Islet precursor cell (in vitro differentiated cells): ENCODE results near the gene TAS2R40.
"Not testable (repeated sequence)": the region's sequence is repeated elsewhere in the genome, so short reads cannot be mapped to it uniquely, and the experiment has no call there.

ENCODE experiments used
- DNase-seq: peaks from one replicate; pipeline ENCODE4 v3.0.0-alpha.2; 2018

The TAS2R40 gene

GRCh38 chr7:143221737-143222136, at the start of gene TAS2R40:
TAS2R40 (plus strand) TSS chr7:143222037; CDS start chr7:143222079, 42 bp downstream.
- no peak for DNase-seq

- no peak for DNase-seq
Measured at GRCh38 chr7:143172354-143172753, 49.5 kb upstream of the TAS2R40 start.

- DNase-seq: no peak
Measured at GRCh38 chr7:143176128-143176527, 45.7 kb upstream of the TAS2R40 start.

- DNase-seq: no peak
Measured at GRCh38 chr7:143177374-143178119, 44.3 kb upstream of the TAS2R40 start.

- not testable (repeated sequence) for DNase-seq
Measured at GRCh38 chr7:143180771-143181170, 41.1 kb upstream of the TAS2R40 start.

GRCh38 chr7:143181349-143181748, 40.5 kb upstream of the TAS2R40 start:
- no peak for DNase-seq

GRCh38 chr7:143183024-143183423, 38.8 kb upstream of the TAS2R40 start, which contains the start of gene TAS2R39:
TAS2R39 (plus strand) TSS chr7:143183419; CDS start chr7:143183419, 0 bp downstream.
- no peak for DNase-seq

DNA sequence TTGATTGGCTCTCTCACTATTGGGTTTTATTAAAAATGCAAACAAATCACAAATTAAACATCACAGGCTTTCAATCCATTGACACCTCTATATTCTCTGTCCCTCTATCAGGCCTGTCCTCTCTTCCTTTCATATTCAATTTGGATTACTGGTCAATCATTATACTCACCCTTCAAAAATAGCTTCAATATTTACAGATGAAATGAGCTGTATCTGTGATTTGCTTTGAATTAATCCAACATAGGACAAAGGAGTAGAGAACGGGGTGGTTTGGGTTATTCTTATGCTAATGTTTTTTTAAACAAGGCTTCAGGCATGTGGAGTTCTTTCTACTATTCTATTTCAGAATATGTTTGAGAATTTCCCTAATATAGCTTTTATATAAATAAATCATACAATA, 36.3 kb upstream of the TAS2R40 start:
- DNase-seq: no peak

- DNase-seq: no peak
Measured at GRCh38 chr7:143188994-143189393, 32.8 kb upstream of the TAS2R40 start.

GRCh38 chr7:143193880-143194279, 28.0 kb upstream of the TAS2R40 start:
- DNase-seq: no peak

DNA sequence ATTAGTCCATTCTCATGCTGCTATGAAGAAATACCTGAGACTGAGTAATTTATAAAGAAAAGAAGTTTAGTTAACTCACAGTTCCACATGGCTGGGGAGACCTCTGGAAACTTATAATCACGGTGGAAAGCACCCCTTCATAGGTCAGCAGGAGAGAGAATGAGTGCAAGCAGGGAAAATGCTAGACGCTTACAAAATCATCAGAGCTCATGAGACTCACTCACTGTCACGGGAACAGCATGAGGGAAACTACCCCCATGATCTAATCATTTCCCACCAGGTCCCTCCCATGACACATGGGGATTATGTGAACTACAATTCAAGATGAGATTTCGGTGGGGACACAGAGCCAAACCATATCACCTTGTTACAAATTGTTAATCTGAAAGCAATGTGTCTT, 22.8 kb upstream of the TAS2R40 start:
- no peak for DNase-seq

DNA sequence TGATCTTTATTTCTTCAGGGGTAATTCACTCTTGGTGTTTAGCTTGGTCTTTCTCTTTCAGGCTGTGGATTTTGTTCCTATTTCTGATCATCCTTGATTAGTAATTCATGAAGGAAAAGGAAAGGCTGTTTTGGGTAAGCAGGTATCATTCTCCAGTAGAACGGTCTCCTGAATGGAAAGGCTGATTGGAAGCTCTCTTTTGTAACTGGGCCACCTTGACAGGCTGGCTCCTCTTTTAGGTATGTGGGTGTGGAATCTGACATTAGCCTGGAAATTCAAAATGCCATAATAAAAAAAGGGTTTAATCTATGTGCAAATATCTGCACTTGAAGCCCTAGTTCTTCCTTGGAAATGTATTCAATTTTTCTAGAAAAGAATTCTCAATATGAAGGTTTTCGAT, 19.7 kb upstream of the TAS2R40 start:
- no peak for DNase-seq

DNA sequence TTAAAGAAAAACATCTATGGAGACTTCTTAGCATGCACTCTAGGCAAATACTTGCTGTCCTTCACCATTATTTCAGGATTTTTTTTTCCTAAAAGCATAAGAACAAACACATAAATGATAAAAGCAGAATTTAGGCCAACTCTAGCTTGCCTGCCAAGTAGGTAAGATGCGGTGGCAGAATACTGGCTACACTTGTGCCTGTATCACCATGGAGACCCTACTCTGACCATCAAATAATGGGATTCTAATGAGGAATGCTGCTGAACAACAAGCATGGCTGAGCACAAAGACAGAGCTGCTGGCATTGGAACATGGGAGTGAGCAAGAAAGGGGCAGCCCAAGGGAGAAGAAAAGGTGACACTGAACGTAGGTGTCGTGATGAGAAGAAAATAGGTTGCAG, 18.5 kb upstream of the TAS2R40 start:
- DNase-seq: no peak

- no peak for DNase-seq
Measured at GRCh38 chr7:143205560-143206293, 16.1 kb upstream of the TAS2R40 start.

DNA sequence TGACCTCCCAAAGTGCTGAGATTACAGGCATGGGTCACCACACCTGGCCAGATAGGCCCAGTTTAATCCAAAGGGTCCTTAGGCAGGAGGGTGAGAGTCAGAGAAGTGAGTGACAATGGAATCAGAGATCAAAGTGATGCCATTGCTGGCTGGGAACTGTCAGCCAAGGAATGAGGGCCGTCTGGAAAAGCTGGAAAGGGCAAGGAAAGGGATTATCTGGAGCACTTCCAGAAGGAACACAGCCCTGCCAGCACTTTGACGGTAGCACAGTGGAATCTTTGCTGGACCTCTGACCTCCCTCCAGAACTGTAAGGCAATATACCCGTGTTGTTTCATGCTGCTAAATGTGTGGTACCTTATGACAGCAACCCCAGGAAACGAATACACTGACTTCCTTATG, 11.3 kb upstream of the TAS2R40 start:
- DNase-seq: peak; percentile 80

- DNase-seq: not testable (repeated sequence)
Measured at GRCh38 chr7:143213478-143213877, 8.4 kb upstream of the TAS2R40 start.

DNA sequence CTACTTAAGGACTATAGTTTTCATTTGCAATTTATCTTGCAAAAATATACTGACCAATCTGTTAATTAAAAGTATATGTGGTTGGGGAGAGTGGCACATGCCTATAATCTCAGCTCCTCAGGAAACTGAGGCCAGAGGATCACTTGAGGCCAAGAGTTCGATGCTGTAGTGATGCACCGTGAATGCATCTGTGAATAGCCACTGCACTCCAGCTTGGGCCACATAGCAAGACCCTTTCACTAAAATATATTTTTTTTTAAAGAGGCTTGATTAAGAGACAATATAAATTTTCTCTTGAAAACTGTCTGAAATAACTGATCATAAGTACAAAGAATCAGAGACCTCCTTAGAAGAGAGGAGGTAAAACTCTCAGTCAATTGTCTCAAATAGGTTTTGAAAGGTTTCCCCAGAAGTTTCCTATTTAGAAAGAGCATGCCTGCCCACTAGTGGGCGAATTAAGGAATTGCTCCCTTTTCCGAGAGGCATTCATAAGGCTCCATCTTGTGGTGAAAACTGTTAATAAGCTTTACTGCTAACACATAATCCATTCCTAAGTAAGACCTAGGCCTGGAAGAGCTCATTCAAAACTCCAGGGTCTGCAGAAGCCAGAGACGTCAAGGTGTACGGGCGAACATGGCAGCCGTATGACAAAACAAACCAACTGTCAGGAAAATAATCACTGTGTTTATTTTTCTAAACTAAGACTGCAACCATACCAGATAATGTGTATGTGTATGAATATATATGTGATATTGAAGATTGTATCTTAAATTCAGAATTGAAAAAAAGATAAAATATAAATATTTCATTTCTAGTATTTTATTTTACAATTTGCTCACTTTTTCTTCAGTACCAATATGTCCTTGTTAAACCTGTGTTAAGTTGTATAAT, 6.8 kb upstream of the TAS2R40 start:
- DNase-seq: peak; percentile 79

GRCh38 chr7:143216151-143216550, 5.7 kb upstream of the TAS2R40 start:
- no peak for DNase-seq

GRCh38 chr7:143216686-143217085, 5.2 kb upstream of the TAS2R40 start:
- no peak for DNase-seq

DNA sequence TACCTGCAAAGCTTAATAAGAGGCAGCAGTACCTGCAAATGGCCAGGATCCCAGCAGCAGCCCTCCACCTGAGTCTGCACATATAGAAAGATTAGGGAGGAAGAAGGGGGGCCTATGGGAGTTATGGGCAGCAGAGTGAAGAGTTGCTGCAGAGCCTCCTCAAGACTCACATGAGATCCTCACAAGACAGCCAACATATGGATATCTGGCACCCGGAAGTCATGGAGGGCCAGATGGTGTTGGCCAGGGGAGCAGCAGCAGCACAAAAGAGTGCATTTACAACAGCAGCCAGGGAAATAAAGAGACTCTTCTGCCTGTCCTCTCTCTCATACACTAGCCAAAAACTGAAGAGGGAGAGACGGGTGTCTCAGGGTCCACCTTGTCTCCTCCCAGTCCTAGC, 4.0 kb upstream of the TAS2R40 start:
- no peak for DNase-seq

DNA sequence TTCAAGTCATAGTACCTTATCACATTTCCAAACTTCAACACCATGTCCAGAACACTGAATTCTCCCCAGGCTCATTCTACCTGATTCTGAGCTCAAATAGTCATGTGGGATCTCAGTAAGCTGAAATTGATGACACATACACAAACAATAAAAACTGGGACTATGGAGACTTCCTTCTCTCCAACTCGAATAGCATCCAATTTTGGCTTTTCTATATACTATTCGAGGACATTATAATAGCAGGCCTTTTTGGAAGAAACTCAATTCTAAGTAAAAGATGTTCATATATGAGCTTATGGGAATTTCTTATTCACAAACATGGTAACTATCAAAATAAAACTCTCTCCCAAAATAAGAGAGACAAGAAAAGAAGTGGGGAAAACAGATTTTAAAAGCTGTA, 551 bp upstream of the TAS2R40 start:
- no peak for DNase-seq

- no peak for DNase-seq
Measured at GRCh38 chr7:143222782-143223181, 945 bp downstream of the TAS2R40 start.

- peak; percentile 58 for DNase-seq
Measured at GRCh38 chr7:143223784-143224183, 1.9 kb downstream of the TAS2R40 start.
